NAMALWA (cell line): ENCODE measurements around the gene CRYBG2.
A peak's percentile ranks its signal among the peaks of the same experiment; 100 is the strongest.

ENCODE experiments used
- DNase-seq: peaks from one replicate; pipeline ENCODE4 v3.0.0-alpha.2; 2015; ENCODE audit warnings: low spot score

CRYBG2 gene

DNA sequence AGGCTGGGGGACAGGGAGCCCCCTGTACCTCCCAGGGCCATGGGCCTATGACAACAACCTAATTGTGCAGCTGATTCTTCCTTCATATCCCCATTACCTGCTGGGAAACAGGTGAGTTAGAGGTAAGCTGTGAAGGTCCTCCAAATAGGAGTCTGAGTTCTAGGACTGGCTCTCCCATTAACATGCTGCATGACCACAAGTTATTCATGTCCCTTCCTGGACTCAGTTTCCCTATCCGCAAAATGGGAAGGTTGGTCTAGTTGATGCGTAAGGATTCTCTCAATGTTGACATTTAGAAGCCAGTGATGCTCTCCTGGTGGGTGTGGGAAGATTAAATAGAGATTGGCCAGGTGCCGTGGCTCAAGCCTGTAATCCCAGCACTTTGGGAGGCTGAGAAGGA is 14.6 kb upstream of the CRYBG2 start:
- DNase-seq: no peak

DNA sequence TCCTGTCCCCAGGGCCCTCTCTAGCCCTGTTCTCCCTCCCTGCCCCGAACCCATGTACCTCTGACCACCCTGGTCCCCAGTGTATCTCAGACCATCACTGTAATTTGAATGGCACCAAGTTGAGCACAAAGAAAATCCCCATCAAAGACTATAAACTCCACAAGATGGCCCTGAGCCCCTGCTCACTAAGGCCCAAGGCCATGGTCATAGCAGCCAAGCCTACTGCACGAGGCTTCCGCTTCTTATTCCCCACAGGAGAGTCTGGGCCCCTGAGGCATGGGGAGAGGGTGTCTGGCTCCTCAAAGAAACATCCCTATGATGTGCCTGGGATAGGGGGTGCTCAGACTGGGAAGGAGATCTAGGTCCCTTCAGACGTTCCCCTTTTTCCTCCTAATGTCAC is 14.1 kb upstream of the CRYBG2 start:
- no peak for DNase-seq

DNA sequence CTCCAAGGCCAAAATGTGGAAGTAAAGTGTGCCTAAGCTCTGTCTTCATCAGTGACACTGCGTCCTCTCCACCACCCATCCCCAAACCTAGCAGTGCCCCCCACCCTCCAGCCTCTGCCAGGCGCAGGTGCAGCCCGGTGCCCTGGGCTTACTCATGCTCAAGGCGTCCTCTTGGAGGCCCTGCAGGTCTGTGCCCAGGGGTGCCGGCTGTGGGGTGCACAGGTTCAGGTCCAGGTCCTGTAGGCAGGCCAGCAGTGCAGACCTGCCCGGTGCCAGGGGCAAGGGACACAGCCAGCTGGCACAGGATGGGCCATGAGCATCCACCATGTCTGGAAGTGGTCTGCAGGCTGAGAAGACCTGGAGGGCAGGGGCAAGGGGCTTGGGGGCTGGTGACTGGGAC is 13.5 kb upstream of the CRYBG2 start:
- DNase-seq: no peak

DNA sequence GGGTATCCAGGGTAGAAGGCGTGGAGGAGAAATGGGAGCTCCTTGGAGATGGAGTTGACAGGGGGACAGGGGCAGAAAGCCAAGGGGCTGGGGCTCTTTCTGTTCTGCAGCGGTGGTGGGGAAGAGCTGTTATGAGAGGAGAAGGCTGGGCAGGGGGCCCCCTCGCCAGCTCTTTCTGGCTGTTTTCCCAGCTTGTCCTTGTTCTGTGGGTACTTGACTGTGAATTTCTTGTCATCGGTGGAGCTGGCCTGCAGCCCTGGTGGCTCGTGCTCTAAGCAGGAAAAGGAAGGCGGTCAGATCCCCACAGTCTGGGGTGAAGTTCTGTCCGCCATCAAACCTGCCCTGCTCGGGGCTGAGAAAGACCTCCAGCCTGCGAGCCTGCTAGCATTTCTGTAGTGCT is 11.0 kb upstream of the CRYBG2 start:
- DNase-seq: no peak

DNA sequence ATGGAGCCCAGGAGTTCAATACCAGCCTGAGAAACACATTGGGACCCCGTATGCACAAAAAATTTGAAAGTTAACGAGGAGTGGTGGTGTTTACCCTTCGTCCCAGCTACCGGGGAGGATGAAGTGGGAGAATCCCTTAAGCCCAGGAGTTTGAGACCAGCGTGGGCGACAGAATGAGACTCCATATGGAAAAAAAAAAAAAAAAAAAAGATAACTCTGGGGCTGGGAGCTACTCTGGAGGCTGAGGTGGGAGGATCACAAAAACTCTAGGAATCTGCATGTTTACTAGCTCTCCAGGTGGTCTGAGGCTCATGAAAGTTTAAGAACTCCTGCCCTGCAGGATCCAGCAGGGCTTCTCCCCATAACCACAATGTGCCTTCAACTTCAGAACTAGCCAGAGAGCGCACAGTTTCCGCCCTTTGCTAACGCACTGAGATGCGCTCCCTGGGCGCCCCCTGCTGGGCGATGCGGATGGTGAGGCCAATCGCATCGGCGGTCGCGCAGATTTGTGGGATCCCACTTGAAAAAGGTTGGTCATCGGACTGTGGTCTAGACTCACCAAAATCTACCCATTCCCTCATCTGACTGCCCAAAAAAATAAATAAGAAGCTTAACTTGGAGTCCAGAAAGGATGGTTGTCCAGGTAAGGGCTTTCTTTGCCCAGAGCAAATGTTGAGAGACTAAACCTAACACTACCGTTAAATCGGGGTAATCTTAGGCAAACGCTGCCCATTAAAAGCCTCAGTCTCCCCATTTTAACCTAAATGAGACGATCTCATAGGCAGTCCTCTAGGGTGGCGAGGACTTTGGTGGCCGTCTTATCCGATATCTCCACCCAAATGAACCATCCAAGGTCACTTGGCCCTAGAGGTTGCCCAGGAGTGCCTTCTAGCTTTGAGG is 9.9 kb upstream of the CRYBG2 start:
- peak; percentile 87 for DNase-seq

DNA sequence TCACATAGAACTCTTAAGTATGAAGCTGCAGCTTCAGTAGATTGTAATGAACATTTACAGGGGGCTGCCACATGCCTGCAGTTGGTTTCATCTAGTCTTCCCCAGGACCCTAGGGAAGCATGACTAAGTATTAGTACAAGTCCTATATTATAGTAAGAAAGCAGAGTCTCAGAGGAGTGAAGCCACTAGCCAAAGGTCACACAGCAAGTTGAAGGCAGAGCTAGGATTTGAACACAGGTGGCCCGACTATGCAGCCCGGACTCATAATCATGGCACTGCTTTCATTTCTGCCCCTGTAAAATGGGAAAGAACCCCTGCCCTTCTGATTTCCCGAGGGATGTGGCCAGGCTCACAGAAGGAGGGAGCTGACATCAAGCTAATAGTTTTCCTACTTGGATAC is 8.4 kb upstream of the CRYBG2 start:
- DNase-seq: no peak

DNA sequence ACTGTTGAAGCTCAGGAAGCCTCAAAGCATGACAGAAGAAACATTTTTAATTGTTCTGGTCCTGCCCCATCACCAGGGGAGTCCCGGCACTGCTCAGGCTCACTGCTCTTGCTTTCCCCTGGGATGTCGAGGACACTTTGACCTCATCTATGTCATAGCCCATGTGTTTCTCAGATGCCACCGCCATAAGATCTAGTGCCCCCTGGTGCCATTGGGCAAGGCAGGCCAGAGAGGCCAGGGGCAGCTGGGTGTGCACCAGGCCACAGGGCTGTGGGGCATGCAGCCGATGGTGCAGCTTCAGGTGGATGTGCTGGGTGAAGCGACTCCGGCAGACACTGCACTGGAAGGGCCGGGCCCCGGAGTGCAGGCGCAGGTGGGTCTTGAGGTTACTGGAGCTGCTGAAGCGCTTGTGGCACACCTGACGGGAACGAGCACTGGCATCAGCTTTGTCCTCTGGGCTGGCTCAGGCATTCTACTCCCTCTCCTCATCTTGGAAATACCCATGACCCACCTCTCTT is 7.7 kb upstream of the CRYBG2 start:
- DNase-seq: no peak

DNA sequence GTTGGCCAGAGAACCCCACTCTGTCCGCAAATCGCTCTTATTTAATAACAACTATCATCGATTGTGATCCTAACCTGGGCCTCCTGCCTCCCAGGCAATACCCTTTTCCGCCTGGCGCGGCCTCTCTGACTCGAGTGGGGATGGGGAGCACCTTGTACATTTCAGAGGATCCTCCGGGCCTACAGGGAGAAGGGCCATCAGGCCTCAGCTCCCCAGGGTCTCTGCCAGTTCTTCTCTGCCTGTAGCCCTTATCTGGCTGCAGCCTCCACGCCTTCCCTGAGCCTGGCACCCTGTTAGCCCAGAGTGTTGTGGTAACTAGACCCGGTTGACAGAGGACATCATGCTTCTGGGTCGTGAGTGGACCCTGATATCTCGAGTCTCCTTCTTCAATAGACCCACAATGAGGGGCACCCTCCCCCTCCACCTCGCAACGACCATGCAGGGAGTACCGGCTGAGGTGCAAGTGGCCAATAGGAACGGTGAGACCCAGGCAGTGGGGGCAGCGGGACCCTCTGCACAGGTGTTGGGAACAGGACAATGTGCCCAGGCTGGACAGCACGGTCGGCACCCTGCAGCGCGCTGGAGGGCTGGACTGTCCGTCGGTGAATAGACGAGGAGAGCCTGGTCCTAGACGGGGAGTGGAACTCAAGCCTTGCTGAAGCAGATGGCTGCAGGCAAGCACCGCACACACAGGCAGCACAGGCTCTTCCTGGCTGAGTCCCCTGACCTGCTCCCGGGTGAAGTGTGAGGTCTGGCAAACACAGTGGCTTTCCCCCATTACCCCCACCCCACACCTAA is 7.1 kb upstream of the CRYBG2 start:
- DNase-seq: no peak

DNA sequence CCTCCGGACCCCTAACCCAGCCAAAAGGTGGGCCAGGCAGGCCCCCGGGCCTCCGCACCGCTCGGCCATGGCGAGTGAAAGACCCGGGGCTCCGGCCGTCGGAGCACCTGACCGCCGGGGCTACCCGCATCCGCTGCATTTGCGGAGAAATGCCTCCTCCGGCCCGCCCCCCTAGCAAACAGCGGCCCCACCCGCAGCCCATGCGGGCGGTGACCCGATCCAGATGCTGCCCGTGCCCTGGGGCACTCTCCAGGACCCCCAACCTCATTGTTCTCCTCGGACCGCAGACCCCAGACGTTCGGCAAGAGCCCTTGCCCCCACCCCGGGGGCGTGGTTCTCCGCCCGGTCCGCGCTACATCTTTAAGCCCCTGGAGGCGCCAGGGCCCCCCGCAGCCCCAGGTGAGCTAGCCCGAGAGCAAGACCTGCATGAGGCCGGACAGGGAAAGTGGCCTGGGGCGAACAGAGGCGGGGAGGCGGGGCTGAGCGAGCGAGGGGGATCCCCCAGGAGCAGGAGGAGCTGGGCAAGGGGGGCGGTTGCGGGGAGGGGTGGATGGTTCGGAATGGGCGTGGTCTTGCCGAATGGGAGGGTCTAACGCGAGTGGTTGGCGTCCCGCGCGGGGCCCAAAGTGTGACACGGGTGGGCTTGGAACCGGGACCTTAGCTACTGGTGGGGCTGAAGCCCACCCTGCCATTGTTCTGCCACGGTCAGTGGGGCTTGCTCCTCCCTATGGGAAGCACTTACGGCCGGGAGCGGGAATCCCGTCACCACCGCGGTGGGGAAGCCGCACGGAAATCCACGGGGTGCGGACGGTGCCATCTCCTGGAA is 6.3 kb upstream of the CRYBG2 start:
- no peak for DNase-seq

DNA sequence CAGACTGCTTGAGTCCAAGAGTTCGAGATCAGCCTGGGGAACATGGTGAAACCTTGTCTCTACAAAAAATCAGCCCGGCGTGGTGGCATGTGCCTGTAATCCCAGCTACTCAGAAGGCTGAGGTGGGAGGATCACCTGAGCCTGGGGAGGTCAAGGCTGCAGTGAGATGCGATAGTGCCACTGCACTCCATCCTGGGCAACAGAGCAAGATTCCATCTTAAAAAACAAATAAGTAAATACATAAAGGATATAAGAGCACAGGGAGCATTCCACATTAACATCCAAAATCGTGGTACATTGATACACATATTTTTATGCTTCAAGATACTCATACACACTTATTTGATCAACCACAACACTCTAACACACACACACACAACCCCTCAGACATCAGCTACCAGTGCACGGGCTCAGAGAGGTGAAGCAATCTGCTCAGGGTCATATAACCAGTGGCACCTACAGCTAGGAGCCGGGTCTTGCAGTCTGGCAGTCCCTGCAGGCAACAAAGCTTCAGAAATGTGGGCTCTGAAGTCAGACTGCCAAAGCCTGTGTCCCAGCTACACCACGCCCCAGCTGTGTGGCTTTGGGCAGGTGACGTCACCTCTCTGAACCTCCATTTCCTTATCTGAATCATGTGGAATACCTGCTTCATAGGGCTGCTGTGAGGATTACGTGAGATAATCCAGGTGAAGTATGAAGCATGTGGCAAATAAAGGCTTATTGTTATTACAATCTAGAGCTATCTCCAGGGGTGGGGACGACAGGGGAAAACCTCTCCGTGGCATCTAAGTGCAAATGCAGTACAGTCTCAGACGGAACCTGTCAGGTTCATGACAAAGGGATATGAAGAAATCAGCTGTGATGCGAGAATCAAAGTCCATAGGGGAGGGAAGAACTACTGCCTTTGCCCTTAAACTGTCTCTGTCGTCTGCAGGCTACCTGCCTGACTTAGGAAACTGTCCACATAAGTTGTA is 4.8 kb upstream of the CRYBG2 start:
- DNase-seq: peak; percentile 37

DNA sequence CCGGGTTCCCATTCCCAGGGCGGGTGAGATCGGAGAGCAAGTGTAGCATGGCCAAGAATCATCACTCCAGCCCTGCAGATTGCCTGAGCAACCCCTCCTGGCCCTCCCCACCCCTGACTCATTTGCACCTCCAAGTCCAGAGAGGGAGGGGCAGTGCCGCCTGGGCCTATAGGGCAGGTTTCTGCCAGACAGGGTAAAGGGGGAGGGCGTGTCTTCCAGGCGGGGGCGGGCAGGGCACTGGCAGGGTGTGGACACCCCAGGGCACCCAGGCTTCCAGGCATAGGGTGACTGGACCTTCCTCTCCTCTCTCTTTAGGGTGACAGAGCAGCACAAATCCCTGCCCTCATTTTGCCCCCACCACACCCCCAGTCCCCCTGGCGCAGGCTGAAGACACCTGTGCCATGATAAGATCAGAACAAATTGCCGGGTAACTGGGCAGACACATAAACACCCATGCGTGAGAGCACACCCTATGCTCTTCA is 3.2 kb upstream of the CRYBG2 start:
- DNase-seq: no peak

DNA sequence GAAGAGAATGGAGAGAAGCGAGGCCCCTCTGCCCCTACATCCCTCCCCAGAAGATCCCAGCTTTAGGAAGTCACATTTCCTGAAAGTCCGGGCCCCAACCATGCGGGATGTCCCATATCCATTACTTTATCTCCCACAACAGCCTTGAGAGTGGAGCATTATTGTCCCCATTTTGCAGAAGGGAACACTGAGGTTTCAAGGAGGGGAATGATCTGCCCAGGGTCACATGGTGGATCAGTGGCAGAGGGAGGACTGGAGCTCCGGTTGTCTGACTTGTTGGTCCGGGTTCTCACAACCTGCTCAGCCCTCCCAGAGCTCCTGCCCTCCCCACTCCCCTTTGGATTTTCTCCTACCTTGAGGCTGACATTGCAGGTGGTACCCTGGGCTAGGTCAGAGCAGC is 2.2 kb upstream of the CRYBG2 start:
- no peak for DNase-seq

DNA sequence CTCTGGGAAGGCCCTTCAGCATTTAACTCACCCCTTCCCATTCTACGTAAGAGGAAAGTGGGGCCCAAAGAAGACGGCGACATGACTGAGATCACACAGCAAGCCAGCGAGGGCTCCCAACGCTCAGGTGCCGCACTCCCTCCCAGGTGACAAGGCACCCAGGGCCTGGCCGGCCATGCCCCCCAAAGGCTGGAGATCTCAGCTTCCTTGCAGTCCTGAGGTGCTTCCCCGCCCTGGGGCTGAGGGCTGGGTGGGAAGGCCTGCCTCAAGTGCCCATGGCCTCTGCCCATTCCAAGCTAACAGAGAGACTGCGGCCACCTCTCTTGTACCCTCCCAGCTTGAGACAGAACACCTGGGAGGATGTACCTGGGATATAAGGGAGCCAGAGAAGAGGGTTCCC is 1.0 kb upstream of the CRYBG2 start:
- no peak for DNase-seq

DNA sequence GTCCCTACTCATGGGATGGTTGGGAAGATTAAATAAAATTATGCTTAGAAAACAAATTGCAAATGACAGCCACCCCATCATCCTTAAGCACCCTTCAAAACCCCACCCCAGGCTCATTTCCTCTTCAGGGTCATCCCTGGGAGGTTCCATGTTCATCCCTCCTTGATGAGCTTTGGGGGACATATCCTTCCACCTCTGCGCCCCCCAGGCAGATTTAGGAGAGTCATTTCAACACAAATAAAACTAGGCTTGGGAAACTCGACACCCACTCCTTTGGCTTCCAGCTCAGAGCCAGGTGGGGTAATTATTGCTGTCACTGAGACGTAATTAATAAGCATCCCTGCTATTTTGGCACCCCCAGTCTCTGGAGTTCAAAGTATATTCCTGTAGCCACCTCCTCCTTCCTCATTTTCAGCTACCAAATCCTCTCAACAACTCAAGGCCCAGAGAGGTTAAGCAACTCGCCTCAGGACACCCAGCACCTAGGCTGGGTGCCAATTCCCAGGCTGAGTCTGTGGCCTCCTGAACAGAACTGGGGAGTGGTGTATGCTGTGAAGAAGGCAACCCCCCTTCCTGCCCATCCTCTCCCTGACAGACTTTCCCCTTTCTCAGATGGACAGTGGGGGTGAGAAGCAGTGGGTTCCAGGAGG is 595 bp downstream of the CRYBG2 start:
- no peak for DNase-seq

DNA sequence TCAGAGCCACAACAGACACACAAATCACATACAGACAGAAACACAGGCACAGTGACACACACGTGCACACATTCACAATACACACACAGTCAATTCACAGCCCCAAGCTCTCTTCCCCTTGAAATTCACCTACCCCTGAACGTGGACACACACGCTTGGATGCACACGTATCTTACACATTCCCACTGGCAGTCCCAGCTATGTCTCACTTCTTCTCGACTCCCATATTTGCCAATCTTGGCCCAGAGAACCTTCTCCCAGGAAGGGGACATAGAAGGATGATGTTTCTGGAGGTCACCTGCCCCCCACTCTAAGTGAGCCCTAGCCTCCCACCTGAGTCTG is 1.6 kb downstream of the CRYBG2 start:
- no peak for DNase-seq

DNA sequence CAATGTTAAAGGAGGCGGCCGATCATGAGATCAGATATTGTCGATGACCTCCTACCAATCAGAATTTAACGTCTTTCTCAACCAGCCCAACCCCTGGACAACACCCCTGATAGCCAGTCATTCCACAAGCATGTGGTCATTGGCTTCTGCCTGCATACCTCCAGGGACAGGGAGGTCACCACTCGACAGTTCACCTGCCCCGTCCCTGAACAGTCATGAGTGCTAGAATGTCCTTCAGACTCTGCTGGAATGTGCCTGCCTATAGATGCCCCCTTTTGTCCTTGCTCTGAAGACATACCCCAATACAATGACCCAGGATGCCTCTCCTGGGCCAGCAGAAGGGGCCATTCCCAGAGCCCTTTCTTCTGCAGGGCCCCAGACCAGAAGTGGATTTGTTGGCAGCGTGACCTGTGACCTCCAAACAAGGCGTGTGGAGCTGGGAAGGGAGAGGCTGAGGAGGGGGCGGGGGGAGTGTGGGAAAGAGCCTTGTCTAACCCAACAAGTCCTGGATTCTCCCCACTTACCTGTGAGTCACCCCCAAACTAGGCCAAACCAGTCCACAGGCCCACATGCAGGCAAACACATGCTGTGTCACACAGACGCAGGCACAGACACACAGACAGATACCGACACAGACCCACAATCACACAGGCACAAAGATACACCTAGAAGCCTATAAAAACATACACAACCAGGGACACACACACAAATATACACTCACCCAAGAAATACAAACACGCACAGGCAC is 2.2 kb downstream of the CRYBG2 start:
- no peak for DNase-seq

DNA sequence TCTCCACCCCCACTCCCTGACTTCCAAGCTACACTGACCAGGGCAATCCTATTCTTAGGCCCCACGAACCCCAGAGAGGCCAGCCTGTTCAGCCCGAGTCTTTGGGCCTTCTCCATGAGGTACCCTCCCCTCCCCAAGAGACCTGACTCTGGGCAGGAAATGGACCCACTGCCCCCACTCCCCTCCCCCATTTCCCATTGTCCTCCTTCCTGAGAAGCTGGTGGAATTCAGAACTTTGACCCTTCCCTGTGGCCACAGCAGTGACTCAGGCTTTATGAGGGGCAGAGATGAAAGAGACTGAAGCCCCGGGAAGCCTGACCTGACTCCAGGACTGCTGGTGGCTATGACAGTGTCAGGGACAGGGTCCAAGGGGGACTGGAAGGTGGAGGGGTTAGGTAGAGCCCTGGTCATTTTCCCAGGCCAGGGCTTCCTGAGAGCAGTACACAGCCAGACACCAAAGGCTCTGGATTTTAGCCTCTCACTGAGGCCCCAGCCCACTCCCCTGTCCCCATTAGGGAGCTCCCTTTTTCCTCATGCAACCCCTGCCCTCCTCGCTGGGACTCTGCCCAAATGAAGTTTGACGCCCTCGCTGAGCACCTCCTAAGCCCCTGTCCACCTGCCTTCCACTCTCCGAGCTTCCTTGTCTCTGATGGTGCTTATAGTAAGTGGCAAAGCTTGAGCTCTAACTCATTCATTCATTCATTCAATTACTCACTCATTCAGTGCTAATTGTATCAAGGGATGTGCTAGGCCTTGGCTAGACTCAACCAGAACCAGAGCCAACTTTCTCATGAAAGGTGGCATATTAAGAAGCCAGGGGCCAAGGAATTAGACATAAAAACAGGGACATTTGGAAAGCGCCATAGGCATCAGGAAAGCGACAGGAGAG is 3.0 kb downstream of the CRYBG2 start:
- no peak for DNase-seq

DNA sequence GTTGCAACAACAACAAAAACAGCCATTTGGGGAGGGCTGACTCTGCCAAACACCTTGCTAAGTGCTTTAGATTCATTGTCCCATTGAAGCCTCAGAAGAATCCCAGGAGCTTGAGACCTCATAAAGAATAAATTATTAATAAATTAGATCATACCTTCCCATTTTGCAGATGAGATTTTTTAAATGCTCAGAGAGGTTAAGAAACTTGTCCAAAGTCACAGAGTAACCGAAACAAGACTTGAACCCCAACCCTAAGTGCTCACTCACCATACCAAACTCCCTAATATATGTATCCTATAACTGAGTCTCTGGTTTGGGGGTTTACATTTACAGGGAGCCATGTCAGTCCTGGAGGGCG is 3.6 kb downstream of the CRYBG2 start:
- no peak for DNase-seq

DNA sequence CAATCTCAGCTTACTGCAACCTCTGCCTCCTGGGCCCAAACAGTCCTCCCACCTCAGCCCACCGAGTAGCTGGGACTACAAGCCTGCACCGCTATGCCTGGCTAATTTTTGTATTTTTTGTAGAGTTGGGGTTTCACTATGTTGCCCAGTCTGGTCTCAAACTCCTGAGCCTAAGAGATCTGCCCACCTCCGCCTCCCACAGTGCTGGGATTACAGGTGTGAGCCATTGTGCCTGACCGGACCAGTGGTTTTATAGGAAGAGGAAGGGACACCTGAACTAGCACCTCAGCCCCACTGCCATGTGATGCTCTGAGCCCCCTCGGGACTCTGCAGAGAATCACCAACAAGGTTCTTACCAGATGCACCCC is 4.1 kb downstream of the CRYBG2 start:
- DNase-seq: no peak
